K562 (cell line): ENCODE data around the gene KCNC4.

Experiments used
- CTCF ChIP-seq, 3 experiments: IDR thresholded peaks in 2 of 3; conservative IDR thresholded peaks in 1 of 3; 2 replicates each; pipeline ENCODE4 v1.5.1; 2011 to 2012; ENCODE audit warnings: low read length in 3 of 3, mild to moderate bottlenecking in 3 of 3, control low read depth in 2 of 3, improper control_type of control experiment in 1 of 3, inconsistent platforms in 1 of 3, low read depth in 1 of 3, mixed read lengths in 1 of 3, moderate library complexity in 1 of 3; ENCODE audit not compliant: insufficient read depth in 2 of 3
- HOMEZ ChIP-seq: fragments of 250-450 bp; sonication (Bioruptor Pico); IDR thresholded peaks from 2 replicates; pipeline ENCODE4 v1.4.0; 2020; ENCODE audit warnings: mild to moderate bottlenecking, moderate library complexity
- SREBF1 ChIP-seq: fragments of 150-350 bp; IDR thresholded peaks from 2 replicates; pipeline ENCODE4 v1.6.1; 2014; ENCODE audit warnings: antibody characterized with exemption, low read depth, low read length, borderline replicate concordance
- ZBTB34 ChIP-seq: fragments of 250-450 bp; sonication (Bioruptor Pico); IDR thresholded peaks from 2 replicates; pipeline ENCODE4 v1.8.0; 2021; ENCODE audit warnings: mild to moderate bottlenecking, moderate library complexity
- ZNF408 ChIP-seq: fragments of 250-450 bp; sonication (Bioruptor Pico); IDR thresholded peaks from 2 replicates; pipeline ENCODE4 v1.4.0; 2020; ENCODE audit warnings: low read depth, mild to moderate bottlenecking, moderate library complexity

GRCh38 chr1:110216844-110217444 is 6.8 kb downstream of the KCNC4 start:
- TF ChIP-seq CTCF (IDR thresholded peaks at IDR 0.05 in 2 of 3, conservative IDR thresholded peaks at IDR 0.05 in 1 of 3; ENCODE audit: insufficient read depth in 2 of 3, low read depth in 1 of 3, low read length in 3 of 3) (no peak), SREBF1 (no peak), HOMEZ (CRISPR knock-in tag) (no peak), ZBTB34 (CRISPR knock-in tag) (no peak), ZNF408 (CRISPR knock-in tag) (no peak)
